ENCODE measurements around the gene LGALS16. TPM values are rescaled to one million over a fixed set of nuclear protein-coding genes. Genes with fewer than 3 reads are reported as not detected.
"Not testable (repeated sequence)": the region's sequence is repeated elsewhere in the genome, so short reads cannot be mapped to it uniquely, and the experiment has no call there.

LGALS16 gene
- total and polyA plus RNA-seq, 2 donors (not counting 1 experiment from before 2014, with no cell fraction given) = not detected

DNA sequence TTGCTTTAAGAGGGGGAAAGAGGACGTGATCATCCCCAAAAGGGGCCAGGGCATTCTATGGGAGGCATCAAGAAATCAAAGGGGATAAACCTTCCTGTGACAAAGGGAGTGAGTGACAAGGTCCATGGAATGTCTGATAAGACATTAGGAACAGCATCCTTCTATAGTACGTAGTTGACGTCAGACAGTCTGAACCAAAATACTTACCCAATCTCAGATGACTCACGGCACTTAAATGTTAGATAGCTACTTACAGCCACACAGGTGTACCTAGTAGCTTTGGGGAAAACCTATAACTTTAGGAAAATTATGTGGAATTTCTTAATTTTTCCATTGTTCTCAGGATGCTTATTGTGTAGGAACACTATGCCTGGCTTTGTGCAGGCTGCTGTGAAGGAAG, 4.9 kb downstream of the LGALS16 start:
- TF ChIP-seq CTCF (IDR thresholded peaks at IDR 0.05) = no peak
- no peak for TF ChIP-seq EZH2 (IDR thresholded peaks at IDR 0.05; ENCODE audit: borderline replicate concordance, insufficient read depth, low read depth, low read length, poor library complexity, severe bottlenecking)
- Histone ChIP-seq H3K9me3 (ENCODE audit: control extremely low read depth in 1 of 3, control insufficient read depth in 2 of 3, insufficient read depth in 1 of 3, low read length in 2 of 3) (peaks cover 0 to 1% (median under 1%) of the 10 kb centered on the region in 3 donors), H3K36me3 (replicated peaks in 1 of 2; ENCODE audit: control extremely low read depth in 1 of 2, control insufficient read depth in 1 of 2, extremely low read depth in 1 of 2, insufficient read depth in 2 of 2, low read length in 1 of 2) (no peaks in the 10 kb centered on the region), H3K4me1 (ENCODE audit: control insufficient read depth in 2 of 2, insufficient read depth in 2 of 2, low read length in 2 of 2) (no peaks in the 10 kb centered on the region), H3K79me2 (ENCODE audit: control insufficient read depth, insufficient read depth, low read length) (no peaks in the 10 kb centered on the region), H4K20me1 (ENCODE audit: control insufficient read depth, insufficient read depth, low read length, poor library complexity, severe bottlenecking) (no peaks in the 10 kb centered on the region), H3K27ac (ENCODE audit: low read length in 2 of 2) (no peak overlapping the region), H3K4me3 (ENCODE audit: control extremely low read depth in 1 of 5, extremely low read depth in 1 of 5, insufficient read depth in 1 of 5, low read depth in 2 of 5, low read length in 4 of 5) (no peak overlapping the region), H3K9ac (ENCODE audit: low read length) (no peak overlapping the region), H3K4me2 (replicated peaks; ENCODE audit: low read depth, low read length, poor library complexity, severe bottlenecking) (no peak overlapping the region), H3K27me3 (replicated peaks in 1 of 4; ENCODE audit: control extremely low read depth in 1 of 4, control insufficient read depth in 3 of 4, insufficient read depth in 4 of 4, low read length in 3 of 4) (peaks cover 0 to 12% (median 4%) of the 10 kb centered on the region in 4 experiments), H2AFZ (ENCODE audit: insufficient read depth, low read depth, low read length, poor library complexity, severe bottlenecking) (no peak overlapping the region)
- Mint-ChIP-seq H3K27ac (no peak overlapping the region), H3K4me3 (no peak overlapping the region), H3K9me3 (ENCODE audit: insufficient read depth) (peaks cover 4% of the 10 kb centered on the region), H3K4me1 (no peaks in the 10 kb centered on the region), H3K27me3 (peaks cover 53% of the 10 kb centered on the region)
- ChIA-PET CTCF (no interaction called here), POLR2A (no interaction called here)
- no CpG with 5 or more reads among the region's 4 CpGs for WGBS (ENCODE audit: insufficient coverage)
- ATAC-seq (ENCODE audit: low read depth) (no peak), DNase-seq (no peak)
- intact Hi-C loops (cut with micrococcal nuclease) = no loop called here

GRCh38 chr19:39661565-39661964, 5.9 kb downstream of the LGALS16 start:
- DNase-seq (no peak), ATAC-seq (ENCODE audit: low read depth) (no peak)
- H2AFZ ChIP-seq (ENCODE audit: insufficient read depth, low read depth, low read length, poor library complexity, severe bottlenecking) = no peak overlapping the region
- intact Hi-C loops (cut with micrococcal nuclease) = no loop called here
- H3K36me3 ChIP-seq (replicated peaks in 1 of 2; ENCODE audit: control extremely low read depth in 1 of 2, control insufficient read depth in 1 of 2, extremely low read depth in 1 of 2, insufficient read depth in 2 of 2, low read length in 1 of 2) = no peaks in the 10 kb centered on the region
- Mint-ChIP-seq H3K27me3 (peaks cover 49% of the 10 kb centered on the region), H3K27ac (no peak overlapping the region), H3K4me1 (no peaks in the 10 kb centered on the region), H3K9me3 (ENCODE audit: insufficient read depth) (peaks cover 5% of the 10 kb centered on the region), H3K4me3 (no peak overlapping the region)
- no peak overlapping the region for H3K4me2 ChIP-seq (replicated peaks; ENCODE audit: low read depth, low read length, poor library complexity, severe bottlenecking)
- CTCF ChIA-PET = no interaction called here
- POLR2A ChIA-PET = no interaction called here
- peaks cover 0 to 8% (median 4%) of the 10 kb centered on the region in 3 donors for H3K9me3 ChIP-seq (ENCODE audit: control extremely low read depth in 1 of 3, control insufficient read depth in 2 of 3, insufficient read depth in 1 of 3, low read length in 2 of 3)
- TF ChIP-seq EZH2 (IDR thresholded peaks at IDR 0.05; ENCODE audit: borderline replicate concordance, insufficient read depth, low read depth, low read length, poor library complexity, severe bottlenecking) (no peak), CTCF (IDR thresholded peaks at IDR 0.05) (no peak)
- no peaks in the 10 kb centered on the region for H3K79me2 ChIP-seq (ENCODE audit: control insufficient read depth, insufficient read depth, low read length)
- no peak overlapping the region for H3K4me3 ChIP-seq (ENCODE audit: control extremely low read depth in 1 of 5, extremely low read depth in 1 of 5, insufficient read depth in 1 of 5, low read depth in 2 of 5, low read length in 4 of 5)
- no peaks in the 10 kb centered on the region for H4K20me1 ChIP-seq (ENCODE audit: control insufficient read depth, insufficient read depth, low read length, poor library complexity, severe bottlenecking)
- H3K27me3 ChIP-seq (replicated peaks in 1 of 4; ENCODE audit: control extremely low read depth in 1 of 4, control insufficient read depth in 3 of 4, insufficient read depth in 4 of 4, low read length in 3 of 4) = peaks cover 0 to 12% (median 4%) of the 10 kb centered on the region in 4 experiments
- no peaks in the 10 kb centered on the region for H3K4me1 ChIP-seq (ENCODE audit: control insufficient read depth in 2 of 2, insufficient read depth in 2 of 2, low read length in 2 of 2)
- H3K27ac ChIP-seq (ENCODE audit: low read length in 2 of 2) = no peak overlapping the region
- no peak overlapping the region for H3K9ac ChIP-seq (ENCODE audit: low read length)

- H3K9me3 ChIP-seq (ENCODE audit: control extremely low read depth in 1 of 3, control insufficient read depth in 2 of 3, insufficient read depth in 1 of 3, low read length in 2 of 3); H3K4me3 Mint-ChIP-seq; H3K79me2 ChIP-seq (ENCODE audit: control insufficient read depth, insufficient read depth, low read length); H3K4me2 ChIP-seq (replicated peaks; ENCODE audit: low read depth, low read length, poor library complexity, severe bottlenecking); H3K27me3 ChIP-seq (replicated peaks in 1 of 4; ENCODE audit: control extremely low read depth in 1 of 4, control insufficient read depth in 3 of 4, insufficient read depth in 4 of 4, low read length in 3 of 4); H3K4me3 ChIP-seq (ENCODE audit: control extremely low read depth in 1 of 5, extremely low read depth in 1 of 5, insufficient read depth in 1 of 5, low read depth in 2 of 5, low read length in 4 of 5); H3K9ac ChIP-seq (ENCODE audit: low read length); POLR2A ChIA-PET; H2AFZ ChIP-seq (ENCODE audit: insufficient read depth, low read depth, low read length, poor library complexity, severe bottlenecking); H3K4me1 ChIP-seq (ENCODE audit: control insufficient read depth in 2 of 2, insufficient read depth in 2 of 2, low read length in 2 of 2); H3K27ac Mint-ChIP-seq; ATAC-seq (ENCODE audit: low read depth); H3K36me3 ChIP-seq (replicated peaks in 1 of 2; ENCODE audit: control extremely low read depth in 1 of 2, control insufficient read depth in 1 of 2, extremely low read depth in 1 of 2, insufficient read depth in 2 of 2, low read length in 1 of 2); H3K9me3 Mint-ChIP-seq (ENCODE audit: insufficient read depth); H3K4me1 Mint-ChIP-seq; H3K27ac ChIP-seq (ENCODE audit: low read length in 2 of 2); DNase-seq; H4K20me1 ChIP-seq (ENCODE audit: control insufficient read depth, insufficient read depth, low read length, poor library complexity, severe bottlenecking): not testable (repeated sequence)
- CTCF ChIA-PET = interaction anchor here (1.0 to 6.7 kb wide), 2 partner anchors 117 to 122 kb away, joined by 7 to 91 read pairs; no protein-coding TSS in a partner anchor
- H3K27me3 Mint-ChIP-seq = peaks cover 39% of the 10 kb centered on the region
- WGBS (ENCODE audit: insufficient coverage) = no CpG with 5 or more reads among the region's 3 CpGs
- intact Hi-C loops (cut with micrococcal nuclease) = loop anchor here (5.0 kb wide), 2 partner anchors 172 to 458 kb away; no protein-coding TSS in a partner anchor
These were observed 14.1 kb downstream of the LGALS16 start for GRCh38 chr19:39669860-39670259.

Data from B cell (primary cell).